HepG2 (cell line): Measurements from ENCODE around the gene FHIT. TPM values are rescaled to one million over a fixed set of nuclear protein-coding genes. Genes with fewer than 3 reads are reported as not detected.

Experiments
- ATAC-seq: fragments of 200-7000 bp; cut with Tn5 transposase; 3 replicates; pipeline ENCODE4 v1.9.1; 2020; ENCODE audit warnings: mild to moderate bottlenecking, moderate library complexity
- BruUV-seq: library from RNA; stranded (reverse); fragments of 400-500 nt; replicated peaks from 2 replicates; lab custom pipeline; 2021; lab: Mats Ljungman, UMichigan
- CTCF ChIA-PET: fragments of 300-600 bp; formaldehyde crosslinking; extraction: SDS; loops from one replicate; lab custom pipeline; 2021; ENCODE audit warnings: low total read pairs, inconsistent platforms, low intra/inter-chr PET ratio; lab: Yijun Ruan, JAX
- POLR2A ChIA-PET: fragments of 350-600 bp; sonication (Branson Sonifier 250); formaldehyde crosslinking; loops from one replicate; lab custom pipeline; 2020; ENCODE audit warnings: antibody characterized with exemption, inconsistent platforms; lab: Yijun Ruan, JAX
- DNase-seq: peaks from one replicate; pipeline ENCODE4 v3.0.0-alpha.2; 2015; ENCODE audit warnings: low spot score
- FAIRE-seq: peaks from 3 replicates; lab custom pipeline; 2011; peaks lifted over from hg19 to GRCh38; lab: Jason Lieb, UNC
- H2AFZ ChIP-seq: one replicate; pipeline ENCODE4 v1.6.1; 2011; ENCODE audit warnings: low read length, inconsistent platforms
- H3K27ac ChIP-seq: fragments of 300-600 bp; 3 replicates; pipeline ENCODE4 v1.8.0; 2011; ENCODE audit warnings: mixed run types, mild to moderate bottlenecking, mixed read lengths, low read length, inconsistent platforms; ENCODE audit not compliant: insufficient read depth; ENCODE audit errors: extremely low read length
- H3K27me3 ChIP-seq, 2 experiments: fragments of 200-600 bp in 1 of 2; 2 replicates in 1 of 2; 3 replicates in 1 of 2; pipeline versions ENCODE4 v1.6.0 to v1.8.0; 2011; ENCODE audit warnings: low read length in 2 of 2, mild to moderate bottlenecking in 2 of 2, moderate library complexity in 2 of 2, inconsistent platforms in 1 of 2; ENCODE audit not compliant: insufficient read depth in 2 of 2, control insufficient read depth in 1 of 2
- H3K36me3 ChIP-seq, 2 experiments: fragments of 200-600 bp in 1 of 2; replicated peaks in 1 of 2; 2 replicates in 1 of 2; 3 replicates in 1 of 2; pipeline versions ENCODE4 v1.5.1 to v1.8.0; 2011; ENCODE audit warnings: low read length in 2 of 2, inconsistent platforms in 1 of 2; ENCODE audit not compliant: insufficient read depth in 2 of 2, control insufficient read depth in 1 of 2
- H3K4me1 ChIP-seq: 2 replicates; pipeline ENCODE4 v1.5.1; 2012; ENCODE audit warnings: low read length, inconsistent platforms; ENCODE audit not compliant: insufficient read depth
- H3K4me2 ChIP-seq: 2 replicates; pipeline ENCODE4 v1.6.0; 2011; ENCODE audit warnings: low read depth, low read length, inconsistent platforms
- H3K4me3 ChIP-seq, 3 experiments: fragments of 200-600 bp in 1 of 3; sonication (generic), shearing (Covaris generic) in 1 of 3; replicated peaks in 1 of 3; 2 replicates each; pipeline ENCODE4 v1.5.1; 2011 to 2016; ENCODE audit warnings: low read length in 3 of 3, inconsistent platforms in 2 of 3, low read depth in 2 of 3, mild to moderate bottlenecking in 2 of 3, control low read depth in 1 of 3, mixed read lengths in 1 of 3; ENCODE audit not compliant: insufficient read depth in 1 of 3
- H3K79me2 ChIP-seq: one replicate; pipeline ENCODE4 v1.6.1; 2011; ENCODE audit warnings: low read length, inconsistent platforms; ENCODE audit not compliant: insufficient read depth
- H3K9ac ChIP-seq: 2 replicates; pipeline ENCODE4 v1.6.0; 2011; ENCODE audit warnings: mild to moderate bottlenecking, low read depth, low read length, inconsistent platforms; ENCODE audit not compliant: insufficient read depth
- H3K9me3 ChIP-seq: 2 replicates; pipeline ENCODE4 v1.5.1; 2012; ENCODE audit warnings: mild to moderate bottlenecking, low read length
- H4K20me1 ChIP-seq: 2 replicates; pipeline ENCODE4 v1.6.0; 2011; ENCODE audit warnings: inconsistent platforms, mild to moderate bottlenecking, low read length, moderate library complexity; ENCODE audit not compliant: insufficient read depth
- ADNP ChIP-seq: sonication (generic); formaldehyde crosslinking; IDR thresholded peaks from 2 replicates; pipeline ENCODE4 v1.4.0; 2020; ENCODE audit warnings: missing genetic modification reagents
- ATM ChIP-seq: fragments of 450-650 bp; IDR thresholded peaks from 2 replicates; pipeline ENCODE4 v1.7.1; 2017; ENCODE audit warnings: mild to moderate bottlenecking, borderline replicate concordance
- CC2D1A ChIP-seq: sonication (generic); formaldehyde crosslinking; IDR thresholded peaks from 2 replicates; pipeline ENCODE4 v1.8.1; 2023; ENCODE audit warnings: mild to moderate bottlenecking, missing genetic modification reagents
- ERF ChIP-seq: IDR thresholded peaks from 2 replicates; pipeline ENCODE4 v1.6.1; 2018; ENCODE audit warnings: missing biosample characterization, missing genetic modification reagents
- RAD51 ChIP-seq: fragments of 450-650 bp; IDR thresholded peaks from 2 replicates; pipeline ENCODE4 v1.6.1; 2016; ENCODE audit warnings: borderline replicate concordance
- ZNF44 ChIP-seq: sonication (generic); formaldehyde crosslinking; IDR thresholded peaks from 2 replicates; pipeline ENCODE4 v1.5.1; 2020; ENCODE audit warnings: mild to moderate bottlenecking, missing genetic modification reagents
- ZSCAN29 ChIP-seq: sonication (generic); formaldehyde crosslinking; conservative IDR thresholded peaks from 2 replicates; pipeline ENCODE4 v1.4.0; 2020; ENCODE audit warnings: mild to moderate bottlenecking, missing genetic modification reagents
- WGBS: methylation state at CpG from one replicate; pipeline ENCODE4 v1.1.6; 2017; ENCODE audit warnings: low lambda C conversion rate; 5-methylcytosine and 5-hydroxymethylcytosine counted together
- in situ Hi-C: cut with HindIII; loops from 2 replicates; pipeline ENCODE4 v1.10.0; 2017; ENCODE audit warnings: low pct_unique_long_range_greater_than_20kb; ENCODE audit not compliant: extremely low pct_ligation_motif_present
- intact Hi-C: fragments of 100-400 bp; cut with micrococcal nuclease; formaldehyde crosslinking; loops from one replicate; pipeline ENCODE4 v1.10.0; 2022; ENCODE audit not compliant: unreplicated experiment
- polyA plus RNA-seq, 8 experiments: library from polyadenylated mRNA; depleted of rRNA in 3 of 8; stranded (reverse) in 7 of 8; unstranded in 1 of 8; fragments of >200 nt; fragmentation: Illumina TruSeq in 4 of 8; extraction: Trizol in 4 of 8; gene quantifications; 2 replicates each; pipeline versions ENCODE4 v1.2.1 to v1.2.3, GENCODE V29; 2011 to 2016; ENCODE audit warnings: low read depth in 4 of 8, missing spikeins in 1 of 8, mixed read lengths in 1 of 8; ENCODE audit not compliant: insufficient read depth in 1 of 8
- total RNA-seq, 5 experiments: library from RNA; depleted of rRNA; stranded (reverse); fragments of >200 nt; fragmentation: Illumina TruSeq; extraction: Trizol; gene quantifications; 2 replicates each; pipeline ENCODE4 v1.2.3, GENCODE V29; 2016; ENCODE audit warnings: low read depth in 1 of 5
- TF ChIP-seq, protein P1 (sequence below): sonication (generic); formaldehyde crosslinking; IDR thresholded peaks from 2 replicates; pipeline ENCODE4 v1.4.0; 2020; ENCODE audit warnings: mild to moderate bottlenecking, missing genetic modification reagents

Gene FHIT
- total and polyA plus RNA-seq, 2 of the 13 experiments (the other 11 are each of a cell fraction or from before 2014, with no cell fraction given): 4.0 to 4.6 TPM

DNA sequence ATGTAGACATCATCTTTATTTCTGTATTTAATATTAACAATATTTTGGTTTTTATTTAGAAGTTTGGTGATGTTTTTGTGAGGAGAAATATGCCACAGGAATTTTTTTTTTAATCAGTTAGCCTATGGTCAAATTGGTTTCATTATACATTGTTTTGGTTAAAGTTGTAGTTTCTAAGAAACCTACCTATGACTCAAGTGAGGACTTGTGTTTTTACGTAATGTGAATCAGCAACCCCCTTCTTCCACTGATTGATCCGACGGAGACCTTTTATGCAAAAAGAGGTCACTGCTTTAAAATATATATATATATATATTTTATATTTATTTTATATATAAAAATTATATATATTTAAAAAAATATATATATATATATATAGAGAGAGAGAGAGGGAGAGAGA, 698.1 kb downstream of the FHIT start:
- FAIRE-seq (no peak), ATAC-seq (no peak), DNase-seq (no peak)
- Histone ChIP-seq H2AFZ (no peak overlapping the region), H3K9ac (no peak overlapping the region), H3K79me2 (no peaks in the 10 kb centered on the region), H3K9me3 (no peaks in the 10 kb centered on the region), H3K36me3 (no peaks in the 10 kb centered on the region), H3K4me2 (no peak overlapping the region), H3K4me3 (no peak overlapping the region), H3K4me1 (no peaks in the 10 kb centered on the region), H3K27me3 (no peaks in the 10 kb centered on the region), H3K27ac (no peak overlapping the region), H4K20me1 (no peaks in the 10 kb centered on the region)
- TF ChIP-seq RAD51 (no peak), ATM (no peak), ERF (CRISPR knock-in tag) (no peak), ZNF44 (CRISPR knock-in tag) (no peak), ZSCAN29 (CRISPR knock-in tag) (no peak), CC2D1A (CRISPR knock-in tag) (no peak), ADNP (CRISPR knock-in tag) (no peak)
- TF ChIP-seq, protein P1, sequence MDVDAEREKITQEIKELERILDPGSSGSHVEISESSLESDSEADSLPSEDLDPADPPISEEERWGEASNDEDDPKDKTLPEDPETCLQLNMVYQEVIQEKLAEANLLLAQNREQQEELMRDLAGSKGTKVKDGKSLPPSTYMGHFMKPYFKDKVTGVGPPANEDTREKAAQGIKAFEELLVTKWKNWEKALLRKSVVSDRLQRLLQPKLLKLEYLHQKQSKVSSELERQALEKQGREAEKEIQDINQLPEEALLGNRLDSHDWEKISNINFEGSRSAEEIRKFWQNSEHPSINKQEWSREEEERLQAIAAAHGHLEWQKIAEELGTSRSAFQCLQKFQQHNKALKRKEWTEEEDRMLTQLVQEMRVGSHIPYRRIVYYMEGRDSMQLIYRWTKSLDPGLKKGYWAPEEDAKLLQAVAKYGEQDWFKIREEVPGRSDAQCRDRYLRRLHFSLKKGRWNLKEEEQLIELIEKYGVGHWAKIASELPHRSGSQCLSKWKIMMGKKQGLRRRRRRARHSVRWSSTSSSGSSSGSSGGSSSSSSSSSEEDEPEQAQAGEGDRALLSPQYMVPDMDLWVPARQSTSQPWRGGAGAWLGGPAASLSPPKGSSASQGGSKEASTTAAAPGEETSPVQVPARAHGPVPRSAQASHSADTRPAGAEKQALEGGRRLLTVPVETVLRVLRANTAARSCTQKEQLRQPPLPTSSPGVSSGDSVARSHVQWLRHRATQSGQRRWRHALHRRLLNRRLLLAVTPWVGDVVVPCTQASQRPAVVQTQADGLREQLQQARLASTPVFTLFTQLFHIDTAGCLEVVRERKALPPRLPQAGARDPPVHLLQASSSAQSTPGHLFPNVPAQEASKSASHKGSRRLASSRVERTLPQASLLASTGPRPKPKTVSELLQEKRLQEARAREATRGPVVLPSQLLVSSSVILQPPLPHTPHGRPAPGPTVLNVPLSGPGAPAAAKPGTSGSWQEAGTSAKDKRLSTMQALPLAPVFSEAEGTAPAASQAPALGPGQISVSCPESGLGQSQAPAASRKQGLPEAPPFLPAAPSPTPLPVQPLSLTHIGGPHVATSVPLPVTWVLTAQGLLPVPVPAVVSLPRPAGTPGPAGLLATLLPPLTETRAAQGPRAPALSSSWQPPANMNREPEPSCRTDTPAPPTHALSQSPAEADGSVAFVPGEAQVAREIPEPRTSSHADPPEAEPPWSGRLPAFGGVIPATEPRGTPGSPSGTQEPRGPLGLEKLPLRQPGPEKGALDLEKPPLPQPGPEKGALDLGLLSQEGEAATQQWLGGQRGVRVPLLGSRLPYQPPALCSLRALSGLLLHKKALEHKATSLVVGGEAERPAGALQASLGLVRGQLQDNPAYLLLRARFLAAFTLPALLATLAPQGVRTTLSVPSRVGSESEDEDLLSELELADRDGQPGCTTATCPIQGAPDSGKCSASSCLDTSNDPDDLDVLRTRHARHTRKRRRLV (CRISPR knock-in tag): no peak
- intact Hi-C loops: no loop called here
- ChIA-PET CTCF (no interaction called here), POLR2A (no interaction called here)
- WGBS: 92% methylated on average over 3 of the region's 3 CpGs
- in situ Hi-C loops: no loop called here
- no TSS peak for BruUV-seq
